ENCODE measurements around the gene RAD1.

GRCh38 chr5:34918025-34918424 lies 2.7 kb upstream of the RAD1 start:
- TF ChIP-seq, protein P1, sequence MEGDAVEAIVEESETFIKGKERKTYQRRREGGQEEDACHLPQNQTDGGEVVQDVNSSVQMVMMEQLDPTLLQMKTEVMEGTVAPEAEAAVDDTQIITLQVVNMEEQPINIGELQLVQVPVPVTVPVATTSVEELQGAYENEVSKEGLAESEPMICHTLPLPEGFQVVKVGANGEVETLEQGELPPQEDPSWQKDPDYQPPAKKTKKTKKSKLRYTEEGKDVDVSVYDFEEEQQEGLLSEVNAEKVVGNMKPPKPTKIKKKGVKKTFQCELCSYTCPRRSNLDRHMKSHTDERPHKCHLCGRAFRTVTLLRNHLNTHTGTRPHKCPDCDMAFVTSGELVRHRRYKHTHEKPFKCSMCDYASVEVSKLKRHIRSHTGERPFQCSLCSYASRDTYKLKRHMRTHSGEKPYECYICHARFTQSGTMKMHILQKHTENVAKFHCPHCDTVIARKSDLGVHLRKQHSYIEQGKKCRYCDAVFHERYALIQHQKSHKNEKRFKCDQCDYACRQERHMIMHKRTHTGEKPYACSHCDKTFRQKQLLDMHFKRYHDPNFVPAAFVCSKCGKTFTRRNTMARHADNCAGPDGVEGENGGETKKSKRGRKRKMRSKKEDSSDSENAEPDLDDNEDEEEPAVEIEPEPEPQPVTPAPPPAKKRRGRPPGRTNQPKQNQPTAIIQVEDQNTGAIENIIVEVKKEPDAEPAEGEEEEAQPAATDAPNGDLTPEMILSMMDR (IDR thresholded peaks at IDR 0.05): no peak
- TF ChIP-seq POLR2A (IDR thresholded peaks at IDR 0.05): no peak
- TF ChIP-seq POLR2AphosphoS5 (IDR thresholded peaks at IDR 0.05): no peak
- no peak for TF ChIP-seq EP300 (IDR thresholded peaks at IDR 0.05)
